Measurements from ENCODE around the gene CYP4F3. TPM values are rescaled to one million over a fixed set of nuclear protein-coding genes. Genes with fewer than 3 reads are reported as not detected.
"Not testable (repeated sequence)": the region's sequence is repeated elsewhere in the genome, so short reads cannot be mapped to it uniquely, and the experiment has no call there.

The CYP4F3 gene
- total and polyA plus RNA-seq, 9 donors: 0.04 to 0.44 (median 0.15) TPM

GRCh38 chr19:15642807-15643206 lies 2.1 kb downstream of the CYP4F3 start:
- DNase-seq: no peak
- Histone ChIP-seq H3K9me3 (replicated peaks; ENCODE audit: control insufficient read depth, low read depth, low read length) (no peaks in the 10 kb centered on the region), H3K36me3 (ENCODE audit: control insufficient read depth, insufficient read depth, low read length) (no peaks in the 10 kb centered on the region), H3K4me1 (ENCODE audit: control insufficient read depth, insufficient read depth, low read length) (no peaks in the 10 kb centered on the region), H3K27me3 (ENCODE audit: control insufficient read depth, insufficient read depth, low read length) (no peaks in the 10 kb centered on the region), H3K27ac (ENCODE audit: low read length) (no peak overlapping the region), H3K4me3 (ENCODE audit: low read length) (no peak overlapping the region)

- WGBS (ENCODE audit: insufficient coverage): 58% methylated on average over 2 of the region's 3 CpGs
- Histone ChIP-seq H3K4me3 (ENCODE audit: low read length) (no peak overlapping the region), H3K27ac (ENCODE audit: low read length) (no peak overlapping the region), H3K27me3 (ENCODE audit: control insufficient read depth, insufficient read depth, low read length) (no peaks in the 10 kb centered on the region), H3K9me3 (replicated peaks; ENCODE audit: control insufficient read depth, low read depth, low read length) (no peaks in the 10 kb centered on the region), H3K4me1 (ENCODE audit: control insufficient read depth, insufficient read depth, low read length) (no peaks in the 10 kb centered on the region), H3K36me3 (ENCODE audit: control insufficient read depth, insufficient read depth, low read length) (no peaks in the 10 kb centered on the region)
- no peak for DNase-seq
Observed at GRCh38 chr19:15643387-15643786, 2.7 kb downstream of the CYP4F3 start.

GRCh38 chr19:15644066-15644741 lies 3.5 kb downstream of the CYP4F3 start:
- H3K4me3 ChIP-seq (ENCODE audit: low read length): no peak overlapping the region
- 86% methylated on average over 1 of the region's 3 CpGs for WGBS (ENCODE audit: insufficient coverage)
- H3K27ac ChIP-seq (ENCODE audit: low read length): no peak overlapping the region
- no peak for DNase-seq
- no peaks in the 10 kb centered on the region for H3K9me3 ChIP-seq (replicated peaks; ENCODE audit: control insufficient read depth, low read depth, low read length)
- H3K27me3 ChIP-seq (ENCODE audit: control insufficient read depth, insufficient read depth, low read length): no peaks in the 10 kb centered on the region
- no peaks in the 10 kb centered on the region for H3K36me3 ChIP-seq (ENCODE audit: control insufficient read depth, insufficient read depth, low read length)
- H3K4me1 ChIP-seq (ENCODE audit: control insufficient read depth, insufficient read depth, low read length): no peaks in the 10 kb centered on the region

GRCh38 chr19:15644816-15645215 lies 4.1 kb downstream of the CYP4F3 start:
- Histone ChIP-seq H3K36me3 (ENCODE audit: control insufficient read depth, insufficient read depth, low read length) (no peaks in the 10 kb centered on the region), H3K27ac (ENCODE audit: low read length) (no peak overlapping the region), H3K4me3 (ENCODE audit: low read length) (no peak overlapping the region), H3K4me1 (ENCODE audit: control insufficient read depth, insufficient read depth, low read length) (no peaks in the 10 kb centered on the region), H3K27me3 (ENCODE audit: control insufficient read depth, insufficient read depth, low read length) (no peaks in the 10 kb centered on the region), H3K9me3 (replicated peaks; ENCODE audit: control insufficient read depth, low read depth, low read length) (no peaks in the 10 kb centered on the region)
- WGBS (ENCODE audit: insufficient coverage): 59% methylated on average over 3 of the region's 3 CpGs
- DNase-seq: no peak

- Histone ChIP-seq H3K4me1 (ENCODE audit: control insufficient read depth, insufficient read depth, low read length) (no peaks in the 10 kb centered on the region), H3K27ac (ENCODE audit: low read length) (no peak overlapping the region), H3K4me3 (ENCODE audit: low read length) (no peak overlapping the region), H3K27me3 (ENCODE audit: control insufficient read depth, insufficient read depth, low read length) (no peaks in the 10 kb centered on the region), H3K9me3 (replicated peaks; ENCODE audit: control insufficient read depth, low read depth, low read length) (no peaks in the 10 kb centered on the region), H3K36me3 (ENCODE audit: control insufficient read depth, insufficient read depth, low read length) (no peaks in the 10 kb centered on the region)
- DNase-seq: no peak
- WGBS (ENCODE audit: insufficient coverage): no CpG with 5 or more reads among the region's 2 CpGs
Observed at GRCh38 chr19:15649526-15649925, 8.8 kb downstream of the CYP4F3 start.

- not testable (repeated sequence) for DNase-seq; H3K36me3 ChIP-seq (ENCODE audit: control insufficient read depth, insufficient read depth, low read length); H3K27ac ChIP-seq (ENCODE audit: low read length); H3K4me1 ChIP-seq (ENCODE audit: control insufficient read depth, insufficient read depth, low read length); H3K27me3 ChIP-seq (ENCODE audit: control insufficient read depth, insufficient read depth, low read length); H3K4me3 ChIP-seq (ENCODE audit: low read length); H3K9me3 ChIP-seq (replicated peaks; ENCODE audit: control insufficient read depth, low read depth, low read length)
Observed at GRCh38 chr19:15650123-15650522, 9.4 kb downstream of the CYP4F3 start.

- WGBS (ENCODE audit: insufficient coverage): no CpG with 5 or more reads among the region's 3 CpGs
- Histone ChIP-seq H3K9me3 (replicated peaks; ENCODE audit: control insufficient read depth, low read depth, low read length) (no peaks in the 10 kb centered on the region), H3K36me3 (ENCODE audit: control insufficient read depth, insufficient read depth, low read length) (no peaks in the 10 kb centered on the region), H3K4me3 (ENCODE audit: low read length) (no peak overlapping the region), H3K4me1 (ENCODE audit: control insufficient read depth, insufficient read depth, low read length) (no peaks in the 10 kb centered on the region), H3K27ac (ENCODE audit: low read length) (no peak overlapping the region), H3K27me3 (ENCODE audit: control insufficient read depth, insufficient read depth, low read length) (no peaks in the 10 kb centered on the region)
- no peak for DNase-seq
Observed at GRCh38 chr19:15651791-15652190, 11.1 kb downstream of the CYP4F3 start.

GRCh38 chr19:15652559-15653278 lies 12.0 kb downstream of the CYP4F3 start:
- Histone ChIP-seq H3K27ac (ENCODE audit: low read length) (no peak overlapping the region), H3K9me3 (replicated peaks; ENCODE audit: control insufficient read depth, low read depth, low read length) (no peaks in the 10 kb centered on the region), H3K27me3 (ENCODE audit: control insufficient read depth, insufficient read depth, low read length) (no peaks in the 10 kb centered on the region), H3K4me3 (ENCODE audit: low read length) (no peak overlapping the region), H3K4me1 (ENCODE audit: control insufficient read depth, insufficient read depth, low read length) (no peaks in the 10 kb centered on the region), H3K36me3 (ENCODE audit: control insufficient read depth, insufficient read depth, low read length) (no peaks in the 10 kb centered on the region)
- DNase-seq: no peak
- WGBS (ENCODE audit: insufficient coverage): 36% methylated on average over 2 of the region's 8 CpGs

GRCh38 chr19:15656467-15656866 lies 15.8 kb downstream of the CYP4F3 start:
- no peak overlapping the region for H3K27ac ChIP-seq (ENCODE audit: low read length)
- H3K27me3 ChIP-seq (ENCODE audit: control insufficient read depth, insufficient read depth, low read length): peaks cover 2% of the 10 kb centered on the region
- H3K4me3 ChIP-seq (ENCODE audit: low read length): no peak overlapping the region
- H3K9me3 ChIP-seq (replicated peaks; ENCODE audit: control insufficient read depth, low read depth, low read length): no peaks in the 10 kb centered on the region
- H3K4me1 ChIP-seq (ENCODE audit: control insufficient read depth, insufficient read depth, low read length): no peaks in the 10 kb centered on the region
- H3K36me3 ChIP-seq (ENCODE audit: control insufficient read depth, insufficient read depth, low read length): no peaks in the 10 kb centered on the region
- DNase-seq: no peak

- Histone ChIP-seq H3K27me3 (ENCODE audit: control insufficient read depth, insufficient read depth, low read length) (peaks cover 2% of the 10 kb centered on the region), H3K36me3 (ENCODE audit: control insufficient read depth, insufficient read depth, low read length) (no peaks in the 10 kb centered on the region), H3K27ac (ENCODE audit: low read length) (no peak overlapping the region), H3K4me3 (ENCODE audit: low read length) (no peak overlapping the region), H3K9me3 (replicated peaks; ENCODE audit: control insufficient read depth, low read depth, low read length) (no peaks in the 10 kb centered on the region), H3K4me1 (ENCODE audit: control insufficient read depth, insufficient read depth, low read length) (no peaks in the 10 kb centered on the region)
- 71% methylated on average over 4 of the region's 4 CpGs for WGBS (ENCODE audit: insufficient coverage)
- DNase-seq: no peak
Observed at GRCh38 chr19:15663247-15663646, 22.6 kb downstream of the CYP4F3 start.

GRCh38 chr19:15666186-15666585 lies 25.5 kb downstream of the CYP4F3 start:
- Histone ChIP-seq H3K4me1 (ENCODE audit: control insufficient read depth, insufficient read depth, low read length) (no peaks in the 10 kb centered on the region), H3K4me3 (ENCODE audit: low read length) (no peak overlapping the region), H3K27me3 (ENCODE audit: control insufficient read depth, insufficient read depth, low read length) (no peaks in the 10 kb centered on the region), H3K36me3 (ENCODE audit: control insufficient read depth, insufficient read depth, low read length) (no peaks in the 10 kb centered on the region), H3K27ac (ENCODE audit: low read length) (no peak overlapping the region), H3K9me3 (replicated peaks; ENCODE audit: control insufficient read depth, low read depth, low read length) (no peaks in the 10 kb centered on the region)
- 30% methylated on average over 1 of the region's 1 CpG for WGBS (ENCODE audit: insufficient coverage)
- no peak for DNase-seq
